ENCODE data around the gene RBFOX1. TPM values are rescaled to one million over a fixed set of nuclear protein-coding genes. Genes with fewer than 3 reads are reported as not detected.
A peak's percentile ranks its signal among the peaks of the same experiment; 100 is the strongest.

The RBFOX1 gene
- total and polyA plus RNA-seq, 11 donors = 13.4 to 68.1 (median 48.2) TPM

DNA sequence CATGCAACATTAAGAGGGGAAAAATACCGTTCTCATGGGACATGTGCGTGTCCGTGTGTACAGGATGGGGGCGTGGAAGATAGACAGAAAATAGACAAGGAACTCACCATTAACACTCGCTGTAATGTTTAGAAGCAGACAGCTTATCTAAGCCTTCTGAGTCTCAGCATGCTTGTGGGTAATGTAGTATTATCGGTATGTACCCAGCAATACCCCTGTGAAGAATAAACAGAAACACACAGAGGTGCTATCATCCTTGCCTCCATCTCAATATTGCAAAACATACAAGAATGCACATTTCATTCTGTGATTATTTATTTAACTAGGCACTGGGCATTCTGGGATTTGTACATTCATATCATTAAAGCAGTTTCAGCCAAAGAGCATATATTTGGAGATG lies 42.0 kb upstream of the RBFOX1 start:
- H3K27ac ChIP-seq = no peak overlapping the region
- no peaks in the 10 kb centered on the region for H3K36me3 ChIP-seq
- DNase-seq (no peak), ATAC-seq (no peak)
- WGBS, 4 donors = 68 to 81% (median 74%) methylated on average over 6 of the region's 6 CpGs
- H3K27me3 ChIP-seq = no peaks in the 10 kb centered on the region
- no peaks in the 10 kb centered on the region for H3K4me1 ChIP-seq
- H3K9me3 ChIP-seq = peaks cover 0 to 6% (median 2%) of the 10 kb centered on the region in 12 donors
- TF ChIP-seq, protein P1, sequence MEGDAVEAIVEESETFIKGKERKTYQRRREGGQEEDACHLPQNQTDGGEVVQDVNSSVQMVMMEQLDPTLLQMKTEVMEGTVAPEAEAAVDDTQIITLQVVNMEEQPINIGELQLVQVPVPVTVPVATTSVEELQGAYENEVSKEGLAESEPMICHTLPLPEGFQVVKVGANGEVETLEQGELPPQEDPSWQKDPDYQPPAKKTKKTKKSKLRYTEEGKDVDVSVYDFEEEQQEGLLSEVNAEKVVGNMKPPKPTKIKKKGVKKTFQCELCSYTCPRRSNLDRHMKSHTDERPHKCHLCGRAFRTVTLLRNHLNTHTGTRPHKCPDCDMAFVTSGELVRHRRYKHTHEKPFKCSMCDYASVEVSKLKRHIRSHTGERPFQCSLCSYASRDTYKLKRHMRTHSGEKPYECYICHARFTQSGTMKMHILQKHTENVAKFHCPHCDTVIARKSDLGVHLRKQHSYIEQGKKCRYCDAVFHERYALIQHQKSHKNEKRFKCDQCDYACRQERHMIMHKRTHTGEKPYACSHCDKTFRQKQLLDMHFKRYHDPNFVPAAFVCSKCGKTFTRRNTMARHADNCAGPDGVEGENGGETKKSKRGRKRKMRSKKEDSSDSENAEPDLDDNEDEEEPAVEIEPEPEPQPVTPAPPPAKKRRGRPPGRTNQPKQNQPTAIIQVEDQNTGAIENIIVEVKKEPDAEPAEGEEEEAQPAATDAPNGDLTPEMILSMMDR (IDR thresholded peaks at IDR 0.05) = no peak
- TF ChIP-seq POLR2A (IDR thresholded peaks at IDR 0.05) = no peak
- H3K4me3 ChIP-seq = no peak overlapping the region
- intact Hi-C loops (cut with DNase I) = no loop called here

DNA sequence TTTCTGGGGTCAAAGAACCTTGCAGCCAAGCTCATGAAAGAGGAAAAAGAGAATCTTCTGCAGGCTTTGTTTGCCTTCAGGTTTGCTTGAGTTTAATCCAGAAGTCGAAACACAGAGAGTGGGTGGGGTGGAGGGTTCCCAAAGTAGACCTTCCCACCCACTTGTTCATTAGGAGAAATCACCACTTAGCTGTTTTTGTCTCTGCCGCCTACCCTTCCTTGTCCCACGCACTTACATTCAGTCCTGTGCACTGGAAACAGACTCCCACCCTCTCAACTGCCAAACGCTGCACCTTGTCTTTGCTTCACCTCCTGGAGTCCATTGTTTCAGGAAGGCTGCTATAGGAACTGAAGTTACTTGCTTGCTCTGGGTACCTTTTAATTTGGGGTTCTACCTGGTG lies 38.6 kb upstream of the RBFOX1 start:
- intact Hi-C loops (cut with DNase I) = no loop called here
- H3K9me3 ChIP-seq = no peaks in the 10 kb centered on the region

DNA sequence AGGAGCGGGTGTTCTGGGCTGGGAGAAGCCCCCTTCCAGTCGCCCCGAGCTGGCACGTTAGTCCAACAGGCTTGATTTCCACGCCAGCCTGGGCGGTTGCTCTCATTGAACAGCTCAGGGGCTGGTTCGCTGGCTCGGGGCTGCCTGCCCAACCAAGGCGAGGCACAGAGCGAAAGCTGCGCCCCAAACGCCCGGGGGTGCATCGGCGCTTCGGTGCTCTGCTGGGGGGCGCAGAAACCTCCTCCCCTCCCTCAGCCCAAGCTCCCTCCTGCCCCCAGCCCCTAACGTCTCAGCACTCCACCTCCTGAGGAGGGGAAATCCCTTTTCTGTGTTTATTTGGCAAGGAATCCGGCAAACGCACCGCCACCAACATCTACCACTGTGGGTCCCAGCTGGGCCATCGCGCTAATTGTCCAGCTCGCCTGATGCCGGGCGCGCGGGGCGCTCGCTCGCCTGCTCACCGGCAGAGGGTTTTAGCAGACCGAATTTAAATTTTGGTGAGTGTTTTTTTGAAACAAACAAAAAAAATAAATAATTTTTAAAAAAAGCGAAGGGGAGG lies 29.5 kb upstream of the RBFOX1 start:
- Histone ChIP-seq H3K4me1 (peaks cover 0 to 16% (median 0%) of the 10 kb centered on the region in 12 donors), H3K9me3 (no peaks in the 10 kb centered on the region), H3K27me3 (peaks cover 0 to 28% (median 3%) of the 10 kb centered on the region in 9 donors), H3K4me3 (peak overlapping the region in 11 of 12 donors; percentile 1 to 56 (median 44)), H3K36me3 (no peaks in the 10 kb centered on the region), H3K27ac (no peak overlapping the region)
- TF ChIP-seq, protein P1 (IDR thresholded peaks at IDR 0.05) = peak in 4 of 12 donors; percentile 6 to 26 (median 14)
- TF ChIP-seq POLR2A (IDR thresholded peaks at IDR 0.05) = no peak
- intact Hi-C loops (cut with DNase I) = loop anchor here in 1 of 10 donors (10.0 kb wide), 1 partner anchor 58 kb away; no protein-coding TSS in a partner anchor
- DNase-seq (peak in 2 of 5 donors; percentile 35 to 66), ATAC-seq (peak in 3 of 4 donors; percentile 20 to 76 (median 68))
- WGBS, 4 donors = 1 to 2% (median 1%) methylated on average over 33 to 34 of the region's 34 CpGs

More for the DNA sequence above, 38.6 kb upstream of the RBFOX1 start:
- no peaks in the 10 kb centered on the region for H3K4me1 ChIP-seq
- no peak overlapping the region for H3K27ac ChIP-seq
- no peak for DNase-seq
- WGBS, 4 donors = 69 to 77% (median 73%) methylated on average over 4 of the region's 4 CpGs
- H3K27me3 ChIP-seq = no peaks in the 10 kb centered on the region
- no peaks in the 10 kb centered on the region for H3K36me3 ChIP-seq
- TF ChIP-seq POLR2A (IDR thresholded peaks at IDR 0.05) = no peak
- TF ChIP-seq, protein P1 (IDR thresholded peaks at IDR 0.05) = no peak
- H3K4me3 ChIP-seq = no peak overlapping the region
- ATAC-seq = no peak

DNA sequence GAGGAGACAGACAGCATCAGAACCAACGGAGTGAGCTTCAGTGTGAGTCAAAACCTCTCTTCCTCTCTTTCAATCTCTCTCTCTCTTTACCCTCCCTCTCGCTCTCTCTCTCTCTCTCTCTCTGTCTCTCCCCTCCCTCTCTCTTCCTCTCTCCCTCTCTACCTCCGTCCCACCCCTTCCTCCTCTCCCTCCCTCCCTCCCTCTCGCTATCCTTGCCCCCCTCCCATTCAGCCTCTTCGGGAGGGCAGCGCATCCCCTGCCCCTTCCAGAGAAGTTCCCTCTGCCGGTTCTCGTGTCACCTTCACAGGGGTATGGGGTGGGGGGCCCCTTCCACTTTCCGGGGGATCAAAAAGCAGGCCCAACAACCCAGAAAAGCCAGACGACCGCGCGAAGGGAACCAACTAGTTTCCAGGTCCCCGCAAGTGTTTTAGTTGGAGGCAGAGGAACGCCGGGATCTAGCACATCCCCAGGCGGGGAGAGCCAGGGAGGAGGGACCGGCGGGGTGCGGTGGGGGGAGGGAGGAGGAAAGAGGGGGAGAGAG lies 28.9 kb upstream of the RBFOX1 start:
- no peak overlapping the region for H3K27ac ChIP-seq
- H3K4me3 ChIP-seq = peak overlapping the region in 11 of 12 donors; percentile 19 to 56 (median 44)
- no peaks in the 10 kb centered on the region for H3K9me3 ChIP-seq
- 0 to 2% (median 1%) methylated on average over 20 of the region's 20 CpGs for WGBS, 4 donors
- TF ChIP-seq, protein P1 (IDR thresholded peaks at IDR 0.05) = no peak
- TF ChIP-seq POLR2A (IDR thresholded peaks at IDR 0.05) = no peak
- peaks cover 0 to 34% (median 3%) of the 10 kb centered on the region in 9 donors for H3K27me3 ChIP-seq
- no peaks in the 10 kb centered on the region for H3K36me3 ChIP-seq
- peaks cover 0 to 16% (median 0%) of the 10 kb centered on the region in 12 donors for H3K4me1 ChIP-seq
- peak in 2 of 4 donors; percentile 24 to 45 for ATAC-seq
- no peak for DNase-seq
- intact Hi-C loops (cut with DNase I) = loop anchor here in 1 of 10 donors (10.0 kb wide), 1 partner anchor 59 kb away; no protein-coding TSS in a partner anchor

Measured in heart left ventricle (tissue), 16 donors.